K562 (cell line): ENCODE measurements around the gene STUB1. TPM values are rescaled to one million over a fixed set of nuclear protein-coding genes. Genes with fewer than 3 reads are reported as not detected.
A peak's percentile ranks its signal among the peaks of the same experiment; 100 is the strongest.

ENCODE experiments used
- ATAC-seq: fragments of 200-7000 bp; cut with Tn5 transposase; 3 replicates; pipeline ENCODE4 v1.9.1; 2020; ENCODE audit warnings: moderate library complexity
- BruUV-seq: library from RNA; stranded (reverse); fragments of 400-500 nt; replicated peaks from 2 replicates; lab custom pipeline; 2021; lab: Mats Ljungman, UMichigan
- CTCF ChIA-PET: fragments of 300-600 bp; formaldehyde crosslinking; extraction: SDS; loops from one replicate; lab custom pipeline; 2021; ENCODE audit warnings: low intra/inter-chr PET ratio; lab: Yijun Ruan, JAX
- POLR2A ChIA-PET: fragments of 300-600, 350-650 bp; sonication (Branson Sonifier 250); formaldehyde crosslinking; extraction: SDS; loops from one replicate; lab custom pipeline; 2021; ENCODE audit warnings: antibody characterized with exemption, inconsistent platforms; lab: Yijun Ruan, JAX
- DNase-seq, 4 experiments: peaks; one replicate each; pipeline versions ENCODE4 v3.0.0 to v3.0.0-alpha.2; 2011 to 2018; ENCODE audit warnings: low spot score in 3 of 4, mixed read lengths in 3 of 4; ENCODE audit errors: extremely low read depth in 1 of 4
- FAIRE-seq: peaks from 2 replicates; lab custom pipeline; 2011; peaks lifted over from hg19 to GRCh38; lab: Jason Lieb, UNC
- H2AFZ ChIP-seq: 2 replicates; pipeline ENCODE4 v1.6.0; 2011; ENCODE audit warnings: low read depth, low read length, control low read depth, inconsistent platforms
- H3K27ac ChIP-seq: fragments of 200-600 bp; 3 replicates; pipeline ENCODE4 v1.8.0; 2011; ENCODE audit warnings: low read depth, mild to moderate bottlenecking, control low read depth, inconsistent platforms, low read length, moderate library complexity, mixed read lengths; ENCODE audit errors: extremely low read depth
- H3K27me3 ChIP-seq, 2 experiments: fragments of 300-600 bp in 1 of 2; 2 replicates in 1 of 2; 3 replicates in 1 of 2; pipeline versions ENCODE4 v1.6.0 to v1.8.0; 2011; ENCODE audit warnings: inconsistent platforms in 2 of 2, low read length in 2 of 2, mild to moderate bottlenecking in 1 of 2, mixed read lengths in 1 of 2, moderate library complexity in 1 of 2; ENCODE audit not compliant: control insufficient read depth in 2 of 2, insufficient read depth in 2 of 2
- H3K36me3 ChIP-seq: fragments of 300-600 bp; 3 replicates; pipeline ENCODE4 v1.8.0; 2011; ENCODE audit warnings: mild to moderate bottlenecking, low read length, inconsistent platforms; ENCODE audit not compliant: control insufficient read depth, insufficient read depth
- H3K4me1 ChIP-seq, 2 experiments: fragments of 200-600 bp in 1 of 2; replicated peaks in 1 of 2; 2 replicates in 1 of 2; 3 replicates in 1 of 2; pipeline versions ENCODE4 v1.5.1 to v1.8.0; 2011; ENCODE audit warnings: inconsistent platforms in 2 of 2, low read length in 2 of 2, mild to moderate bottlenecking in 1 of 2, mixed read lengths in 1 of 2, moderate library complexity in 1 of 2; ENCODE audit not compliant: control insufficient read depth in 2 of 2, insufficient read depth in 2 of 2
- H3K4me2 ChIP-seq: 2 replicates; pipeline ENCODE4 v1.6.1; 2011; ENCODE audit warnings: low read length, control low read depth, inconsistent platforms, mixed read lengths; ENCODE audit not compliant: insufficient read depth
- H3K4me3 ChIP-seq: fragments of 200-600 bp; sonication (generic), shearing (Covaris generic); 2 replicates; pipeline ENCODE4 v1.5.1; 2016; ENCODE audit warnings: control low read depth, inconsistent platforms
- H3K79me2 ChIP-seq: fragments of 200-600 bp; 3 replicates; pipeline ENCODE4 v1.8.0; 2011; ENCODE audit warnings: low read length, inconsistent platforms; ENCODE audit not compliant: control insufficient read depth, insufficient read depth
- H3K9ac ChIP-seq, 2 experiments: 2 replicates each; pipeline versions ENCODE4 v1.6.0 to v1.6.1; 2011; ENCODE audit warnings: low read depth in 2 of 2, low read length in 2 of 2, control low read depth in 1 of 2, inconsistent platforms in 1 of 2, mild to moderate bottlenecking in 1 of 2, mixed read lengths in 1 of 2; ENCODE audit not compliant: insufficient read depth in 1 of 2
- H3K9me1 ChIP-seq: one replicate; pipeline ENCODE4 v1.6.0; 2011; ENCODE audit warnings: inconsistent platforms, mild to moderate bottlenecking, low read length, moderate library complexity; ENCODE audit not compliant: control insufficient read depth, insufficient read depth
- H3K9me3 ChIP-seq: replicated peaks from 2 replicates; pipeline ENCODE4 v1.5.1; 2011; ENCODE audit warnings: low read depth, low read length, inconsistent platforms; ENCODE audit not compliant: control insufficient read depth, insufficient read depth
- H4K20me1 ChIP-seq: replicated peaks from 2 replicates; pipeline ENCODE4 v1.6.1; 2011; ENCODE audit warnings: low read length, inconsistent platforms, mixed read lengths; ENCODE audit not compliant: control insufficient read depth, insufficient read depth
- NFIC ChIP-seq: fragments of 450-650 bp; IDR thresholded peaks from 2 replicates; pipeline ENCODE4 v1.6.1; 2017; ENCODE audit warnings: mild to moderate bottlenecking, inconsistent platforms
- PHTF2 ChIP-seq: fragments of 250-450 bp; sonication (Bioruptor Pico); IDR thresholded peaks from 2 replicates; pipeline ENCODE4 v1.5.0; 2021; ENCODE audit warnings: mild to moderate bottlenecking
- PRPF4 ChIP-seq: fragments of 200-400 bp; formaldehyde crosslinking; IDR thresholded peaks from one replicate; pipeline ENCODE4 v1.6.1; 2017; ENCODE audit warnings: low read length, low read depth, mild to moderate bottlenecking; ENCODE audit not compliant: insufficient read depth, poor library complexity, severe bottlenecking
- RBFOX2 ChIP-seq: fragments of 200-400 bp; formaldehyde crosslinking; IDR thresholded peaks from 2 replicates; pipeline ENCODE4 v1.6.1; 2017; ENCODE audit warnings: low read depth, mild to moderate bottlenecking, low read length, moderate library complexity
- RBM22 ChIP-seq: fragments of 200-400 bp; formaldehyde crosslinking; IDR thresholded peaks from 2 replicates; pipeline ENCODE4 v1.6.1; 2018; ENCODE audit warnings: low read length, low read depth; ENCODE audit not compliant: poor library complexity, severe bottlenecking
- TBP ChIP-seq: optimal IDR thresholded peaks from 2 replicates; pipeline ENCODE3; 2011; ENCODE audit warnings: low read depth, low read length, improper control_type of control experiment
- ZNF239 ChIP-seq: fragments of 250-450 bp; sonication (Bioruptor Pico); IDR thresholded peaks from 2 replicates; pipeline ENCODE4 v1.4.0; 2020; ENCODE audit warnings: mild to moderate bottlenecking
- WGBS: fragments of 100-300 bp; shearing (Covaris generic); methylation state at CpG from one replicate; pipeline ENCODE4 v1.1.6; 2016; ENCODE audit warnings: low coverage, mixed read lengths; ENCODE audit not compliant: insufficient coverage; ENCODE audit errors: missing lambda C conversion rate; 5-methylcytosine and 5-hydroxymethylcytosine counted together
- in situ Hi-C: fragments of 300-500 bp; cut with MboI; formaldehyde crosslinking; loops from 4 replicates; pipeline ENCODE4 v1.15.0; 2018; ENCODE audit warnings: inconsistent platforms, mixed read lengths
- intact Hi-C: fragments of 100-400 bp; cut with micrococcal nuclease; formaldehyde crosslinking; loops from 2 replicates; pipeline ENCODE4 v1.14.2; 2022
- polyA plus RNA-seq, 8 experiments: library from polyadenylated mRNA; depleted of rRNA in 4 of 8; stranded (reverse) in 5 of 8; unstranded in 3 of 8; fragments of >200 nt; fragmentation: Nextera tagmentation in 2 of 8; fragmentation: Illumina TruSeq in 1 of 8; extraction: Ambion mirVana in 2 of 8; extraction: Trizol in 1 of 8; gene quantifications; 2 replicates each; pipeline versions ENCODE4 v1.2.1 to v1.2.3, GENCODE V29; 2011 to 2014; ENCODE audit warnings: inconsistent platforms in 1 of 8, missing spikeins in 1 of 8
- total RNA-seq, 7 experiments: library from RNA; depleted of rRNA in 6 of 7; stranded (reverse); fragments of >200 nt in 6 of 7; fragmentation: Illumina TruSeq in 2 of 7; extraction: Trizol in 2 of 7; gene quantifications; 2 replicates each; pipeline versions ENCODE4 v1.2.1 to v1.2.3, GENCODE V29; 2011 to 2021; ENCODE audit warnings: low replicate concordance in 1 of 7
- TF ChIP-seq, protein P1 (sequence below): fragments of 250-450 bp; sonication (Bioruptor Pico); IDR thresholded peaks from 2 replicates; pipeline ENCODE4 v1.5.0; 2021
- TF ChIP-seq, protein P2 (sequence below), 2 experiments: fragments of 450-650 bp; IDR thresholded peaks; 2 replicates each; pipeline ENCODE4 v1.6.1; 2016
- TF ChIP-seq, protein P3 (sequence below): fragments of 250-450 bp; sonication (Bioruptor Pico); IDR thresholded peaks from 2 replicates; pipeline ENCODE4 v1.8.0; 2022; ENCODE audit warnings: inconsistent platforms, mild to moderate bottlenecking, moderate library complexity, borderline replicate concordance
- TF ChIP-seq, protein P4 (sequence below): fragments of 450-650 bp; IDR thresholded peaks from 2 replicates; pipeline ENCODE4 v1.6.1; 2016; ENCODE audit warnings: antibody characterized with exemption
- TF ChIP-seq, protein P5 (sequence below), 2 experiments: fragments of 450-650 bp in 1 of 2; sonication (generic) in 1 of 2; formaldehyde crosslinking in 1 of 2; IDR thresholded peaks in 1 of 2; conservative IDR thresholded peaks in 1 of 2; 2 replicates each; pipeline versions ENCODE4 v1.6.1 to v1.8.1; 2016 to 2023; ENCODE audit warnings: mild to moderate bottlenecking in 2 of 2, moderate library complexity in 2 of 2, inconsistent platforms in 1 of 2, missing genetic modification reagents in 1 of 2
- TF ChIP-seq, protein P6 (sequence below): IDR thresholded peaks from 2 replicates; pipeline ENCODE4 v1.6.1; 2011; ENCODE audit not compliant: insufficient read length; ENCODE audit errors: extremely low read depth

STUB1 gene
- total and polyA plus RNA-seq, 9 of the 15 experiments (the other 6 are each of a cell fraction or from before 2014, with no cell fraction given): 10.6 to 251 (median 152) TPM

DNA sequence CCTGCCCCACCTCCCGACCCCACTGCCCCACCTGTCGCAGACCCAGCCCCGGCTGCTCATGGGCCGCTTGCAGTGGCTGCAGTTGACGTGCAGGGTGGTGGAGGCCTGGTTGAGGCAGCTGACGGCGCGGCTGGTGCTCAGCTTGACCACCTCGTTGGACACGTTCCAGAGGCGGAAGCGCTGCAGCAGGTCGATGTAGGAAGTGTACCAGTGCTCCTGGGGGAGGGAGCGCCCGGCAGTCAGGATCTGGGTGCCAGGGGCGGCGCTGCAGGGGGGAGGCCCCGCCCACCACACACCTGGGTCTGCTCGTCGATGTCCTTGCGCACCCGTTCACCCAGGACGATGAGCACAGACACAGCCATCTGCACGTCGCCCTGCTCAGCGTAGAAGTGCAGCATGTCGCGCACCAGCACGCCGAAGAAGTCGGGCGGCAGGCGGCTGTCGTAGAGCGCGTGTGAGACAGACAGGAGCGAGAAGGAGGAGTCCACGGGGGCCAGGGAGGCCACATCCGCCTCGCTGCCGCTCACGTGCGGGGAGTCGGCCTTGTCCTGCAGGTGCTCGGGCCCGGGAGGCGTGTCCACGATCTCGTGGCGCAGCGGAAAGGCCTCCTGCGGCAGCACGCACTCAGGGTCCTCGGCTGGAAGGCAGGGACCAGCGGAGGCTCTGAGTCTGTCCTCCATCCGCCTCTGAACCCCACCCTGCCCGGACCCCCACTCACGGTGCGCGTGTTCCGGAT is 4.9 kb downstream of the STUB1 start:
- no peak overlapping the region for H3K27ac ChIP-seq
- in situ Hi-C loops: no loop called here
- no peak overlapping the region for H3K4me2 ChIP-seq
- no peak overlapping the region for H2AFZ ChIP-seq
- H3K4me1 ChIP-seq: peaks cover 29 to 98% of the 10 kb centered on the region in 2 experiments
- no peaks in the 10 kb centered on the region for H3K27me3 ChIP-seq
- peaks cover 68% of the 10 kb centered on the region for H3K36me3 ChIP-seq
- ChIA-PET POLR2A (no interaction called here), CTCF (no interaction called here)
- FAIRE-seq (no peak), DNase-seq (no peak), ATAC-seq (no peak)
- no peak overlapping the region for H3K4me3 ChIP-seq
- peaks cover 15% of the 10 kb centered on the region for H3K9me1 ChIP-seq
- intact Hi-C loops: loop anchor here (5.0 kb wide), 1 partner anchor 288 kb away; the partner anchor contains the start of gene NME4
- 93% methylated on average over 34 of the region's 61 CpGs for WGBS
- no TSS peak for BruUV-seq
- H3K9me3 ChIP-seq: no peaks in the 10 kb centered on the region
- H3K9ac ChIP-seq: 0 out of 4 replicates have a peak overlapping the region, but pooled peaks of 1 of the 2 experiments have one; percentile 21
- peaks cover 21% of the 10 kb centered on the region for H4K20me1 ChIP-seq
- H3K79me2 ChIP-seq: peaks cover 54% of the 10 kb centered on the region
- TF ChIP-seq ZNF239 (CRISPR knock-in tag) (no peak), RBFOX2 (peak; percentile 17; the same call in 1 of the 2 replicates), TBP (no peak), RBM22 (peak; percentile 86), PRPF4 (peak; percentile 64), PHTF2 (no peak), NFIC (0 out of 2 replicates have a peak, but pooled peaks have one; percentile 9)
- TF ChIP-seq, protein P1, sequence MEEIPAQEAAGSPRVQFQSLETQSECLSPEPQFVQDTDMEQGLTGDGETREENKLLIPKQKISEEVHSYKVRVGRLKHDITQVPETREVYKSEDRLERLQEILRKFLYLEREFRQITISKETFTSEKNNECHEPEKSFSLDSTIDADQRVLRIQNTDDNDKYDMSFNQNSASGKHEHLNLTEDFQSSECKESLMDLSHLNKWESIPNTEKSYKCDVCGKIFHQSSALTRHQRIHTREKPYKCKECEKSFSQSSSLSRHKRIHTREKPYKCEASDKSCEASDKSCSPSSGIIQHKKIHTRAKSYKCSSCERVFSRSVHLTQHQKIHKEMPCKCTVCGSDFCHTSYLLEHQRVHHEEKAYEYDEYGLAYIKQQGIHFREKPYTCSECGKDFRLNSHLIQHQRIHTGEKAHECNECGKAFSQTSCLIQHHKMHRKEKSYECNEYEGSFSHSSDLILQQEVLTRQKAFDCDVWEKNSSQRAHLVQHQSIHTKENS: no peak
- TF ChIP-seq, protein P2, sequence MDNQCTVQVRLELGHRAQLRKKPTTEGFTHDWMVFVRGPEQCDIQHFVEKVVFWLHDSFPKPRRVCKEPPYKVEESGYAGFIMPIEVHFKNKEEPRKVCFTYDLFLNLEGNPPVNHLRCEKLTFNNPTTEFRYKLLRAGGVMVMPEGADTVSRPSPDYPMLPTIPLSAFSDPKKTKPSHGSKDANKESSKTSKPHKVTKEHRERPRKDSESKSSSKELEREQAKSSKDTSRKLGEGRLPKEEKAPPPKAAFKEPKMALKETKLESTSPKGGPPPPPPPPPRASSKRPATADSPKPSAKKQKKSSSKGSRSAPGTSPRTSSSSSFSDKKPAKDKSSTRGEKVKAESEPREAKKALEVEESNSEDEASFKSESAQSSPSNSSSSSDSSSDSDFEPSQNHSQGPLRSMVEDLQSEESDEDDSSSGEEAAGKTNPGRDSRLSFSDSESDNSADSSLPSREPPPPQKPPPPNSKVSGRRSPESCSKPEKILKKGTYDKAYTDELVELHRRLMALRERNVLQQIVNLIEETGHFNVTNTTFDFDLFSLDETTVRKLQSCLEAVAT (IDR thresholded peaks at IDR 0.05): peak in 1 of 2 experiments; percentile 67; a peak in 1 of 4 replicates
- TF ChIP-seq, protein P3, sequence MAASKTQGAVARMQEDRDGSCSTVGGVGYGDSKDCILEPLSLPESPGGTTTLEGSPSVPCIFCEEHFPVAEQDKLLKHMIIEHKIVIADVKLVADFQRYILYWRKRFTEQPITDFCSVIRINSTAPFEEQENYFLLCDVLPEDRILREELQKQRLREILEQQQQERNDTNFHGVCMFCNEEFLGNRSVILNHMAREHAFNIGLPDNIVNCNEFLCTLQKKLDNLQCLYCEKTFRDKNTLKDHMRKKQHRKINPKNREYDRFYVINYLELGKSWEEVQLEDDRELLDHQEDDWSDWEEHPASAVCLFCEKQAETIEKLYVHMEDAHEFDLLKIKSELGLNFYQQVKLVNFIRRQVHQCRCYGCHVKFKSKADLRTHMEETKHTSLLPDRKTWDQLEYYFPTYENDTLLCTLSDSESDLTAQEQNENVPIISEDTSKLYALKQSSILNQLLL (CRISPR knock-in tag): no peak
- TF ChIP-seq, protein P4, sequence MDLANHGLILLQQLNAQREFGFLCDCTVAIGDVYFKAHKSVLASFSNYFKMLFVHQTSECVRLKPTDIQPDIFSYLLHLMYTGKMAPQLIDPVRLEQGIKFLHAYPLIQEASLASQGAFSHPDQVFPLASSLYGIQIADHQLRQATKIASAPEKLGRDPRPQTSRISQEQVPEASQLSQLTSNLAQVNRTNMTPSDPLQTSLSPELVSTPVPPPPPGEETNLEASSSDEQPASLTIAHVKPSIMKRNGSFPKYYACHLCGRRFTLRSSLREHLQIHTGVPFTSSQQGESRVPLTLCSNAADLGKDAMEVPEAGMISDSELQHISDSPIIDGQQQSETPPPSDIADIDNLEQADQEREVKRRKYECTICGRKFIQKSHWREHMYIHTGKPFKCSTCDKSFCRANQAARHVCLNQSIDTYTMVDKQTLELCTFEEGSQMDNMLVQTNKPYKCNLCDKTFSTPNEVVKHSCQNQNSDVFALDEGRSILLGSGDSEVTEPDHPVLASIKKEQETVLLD: no peak
- TF ChIP-seq, protein P5, sequence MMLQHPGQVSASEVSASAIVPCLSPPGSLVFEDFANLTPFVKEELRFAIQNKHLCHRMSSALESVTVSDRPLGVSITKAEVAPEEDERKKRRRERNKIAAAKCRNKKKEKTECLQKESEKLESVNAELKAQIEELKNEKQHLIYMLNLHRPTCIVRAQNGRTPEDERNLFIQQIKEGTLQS (IDR thresholded peaks at IDR 0.05): no peak
- TF ChIP-seq, protein P5 (CRISPR knock-in tag; conservative IDR thresholded peaks at IDR 0.05): no peak
- TF ChIP-seq, protein P6, sequence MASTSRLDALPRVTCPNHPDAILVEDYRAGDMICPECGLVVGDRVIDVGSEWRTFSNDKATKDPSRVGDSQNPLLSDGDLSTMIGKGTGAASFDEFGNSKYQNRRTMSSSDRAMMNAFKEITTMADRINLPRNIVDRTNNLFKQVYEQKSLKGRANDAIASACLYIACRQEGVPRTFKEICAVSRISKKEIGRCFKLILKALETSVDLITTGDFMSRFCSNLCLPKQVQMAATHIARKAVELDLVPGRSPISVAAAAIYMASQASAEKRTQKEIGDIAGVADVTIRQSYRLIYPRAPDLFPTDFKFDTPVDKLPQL: no peak
